ENCODE data around the gene BRD1. TPM values are rescaled to one million over a fixed set of nuclear protein-coding genes. Genes with fewer than 3 reads are reported as not detected.

The BRD1 gene
- total and polyA plus RNA-seq, 7 experiments from 2014 or later: 2.8 to 130 (median 84.5) TPM

DNA sequence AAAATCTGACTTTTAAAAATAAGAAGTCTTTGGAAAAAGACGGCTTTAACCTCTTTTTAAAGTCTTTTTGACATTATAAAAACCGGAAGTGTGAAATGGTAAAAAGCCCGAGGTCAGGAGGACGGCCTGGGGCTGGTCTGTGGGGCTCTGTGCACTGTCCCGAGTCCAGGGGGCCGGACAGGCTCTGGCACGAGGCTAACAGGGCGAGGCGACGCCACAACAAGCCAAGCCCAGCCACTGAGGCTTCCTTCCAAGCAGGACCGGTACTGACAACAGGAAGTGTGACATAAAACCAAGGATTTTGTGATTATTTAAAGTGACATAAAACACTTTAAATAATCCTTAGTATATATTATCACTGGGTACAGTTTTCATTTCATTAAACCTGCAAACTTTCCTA is 39.2 kb downstream of the BRD1 start:
- Histone ChIP-seq H3K9me3 (ENCODE audit: control insufficient read depth in 2 of 3, low read length in 3 of 3) (no peaks in the 10 kb centered on the region), H3K27me3 (ENCODE audit: control insufficient read depth in 2 of 2, insufficient read depth in 2 of 2, low read length in 2 of 2) (no peaks in the 10 kb centered on the region), H3K4me3 (ENCODE audit: low read length) (peak overlapping the region; percentile 12), H3K27ac (ENCODE audit: low read depth, low read length) (peak overlapping the region; percentile 72), H3K4me1 (ENCODE audit: control insufficient read depth in 2 of 2, insufficient read depth in 2 of 2, low read length in 2 of 2) (peaks cover 12 to 22% of the 10 kb centered on the region in 2 donors), H3K36me3 (ENCODE audit: control insufficient read depth in 2 of 3, insufficient read depth in 3 of 3, low read length in 3 of 3) (peaks cover 7 to 72% (median 9%) of the 10 kb centered on the region in 3 experiments)
- intact Hi-C loops (cut with micrococcal nuclease): loop anchor here in 1 of 2 donors (2.0 to 5.0 kb wide), 3 partner anchors 20 to 72 kb away; partner anchors contain the start of gene ZBED4
- CTCF ChIA-PET: interaction anchor here (0.6 to 0.7 kb wide), 2 partner anchors 113 to 257 kb away, joined by 3 read pairs; no protein-coding TSS in a partner anchor
- POLR2A ChIA-PET: interaction anchor here (1.2 to 1.3 kb wide), 3 partner anchors 20 to 66 kb away, joined by 3 to 6 read pairs (median 3); no protein-coding TSS in a partner anchor
- Mint-ChIP-seq H3K9me3 (peaks cover 0 to 4% (median 0%) of the 10 kb centered on the region in 11 donors), H3K36me3 (peaks cover 5 to 47% (median 17%) of the 10 kb centered on the region in 5 donors), H3K4me3 (peak overlapping the region; percentile 70 to 85 (median 78)), H3K4me1 (peaks cover 34 to 74% (median 61%) of the 10 kb centered on the region in 7 donors), H3K27ac (peak overlapping the region; percentile 80 to 95 (median 92)), H3K27me3 (no peaks in the 10 kb centered on the region)
- ATAC-seq (peak; percentile 41), DNase-seq (no peak)

DNA sequence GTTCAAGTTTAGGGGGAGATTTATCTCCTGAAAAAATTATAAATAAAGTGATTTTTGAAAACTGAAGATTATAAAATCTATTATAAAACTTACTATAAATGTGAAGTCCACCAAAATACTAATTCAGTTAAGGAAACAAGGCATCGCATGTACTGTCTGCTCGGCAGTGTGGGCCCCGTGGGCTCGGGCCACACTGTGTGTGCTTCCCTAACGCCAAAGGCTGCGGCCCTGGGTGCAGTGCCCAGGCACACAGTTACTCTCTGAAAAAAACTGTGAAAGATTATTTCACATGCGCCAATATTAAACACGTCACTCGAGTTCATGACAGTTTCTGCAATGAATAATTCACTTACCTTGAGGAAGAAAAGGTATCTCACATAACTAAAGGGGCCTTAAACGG is 39.8 kb downstream of the BRD1 start:
- CTCF ChIA-PET: interaction anchor here (0.6 to 0.7 kb wide), 2 partner anchors 113 to 258 kb away, joined by 3 read pairs; no protein-coding TSS in a partner anchor
- H3K27me3 ChIP-seq (ENCODE audit: control insufficient read depth in 2 of 2, insufficient read depth in 2 of 2, low read length in 2 of 2): no peaks in the 10 kb centered on the region
- H3K36me3 ChIP-seq (ENCODE audit: control insufficient read depth in 2 of 3, insufficient read depth in 3 of 3, low read length in 3 of 3): peaks cover 3 to 72% (median 9%) of the 10 kb centered on the region in 3 experiments
- H3K4me1 ChIP-seq (ENCODE audit: control insufficient read depth in 2 of 2, insufficient read depth in 2 of 2, low read length in 2 of 2): peaks cover 12 to 22% of the 10 kb centered on the region in 2 donors
- Mint-ChIP-seq H3K27me3 (no peaks in the 10 kb centered on the region), H3K4me1 (peaks cover 34 to 70% (median 59%) of the 10 kb centered on the region in 7 donors), H3K9me3 (peaks cover 0 to 2% (median 0%) of the 10 kb centered on the region in 11 donors), H3K27ac (peak overlapping the region; percentile 80 to 95 (median 92)), H3K4me3 (peak overlapping the region; percentile 48 to 83 (median 70)), H3K36me3 (peaks cover 4 to 44% (median 11%) of the 10 kb centered on the region in 5 donors)
- no peak for DNase-seq
- no peak overlapping the region for H3K27ac ChIP-seq (ENCODE audit: low read depth, low read length)
- no peaks in the 10 kb centered on the region for H3K9me3 ChIP-seq (ENCODE audit: control insufficient read depth in 2 of 3, low read length in 3 of 3)
- POLR2A ChIA-PET: no interaction called here
- no peak overlapping the region for H3K4me3 ChIP-seq (ENCODE audit: low read length)
- no peak for ATAC-seq
- intact Hi-C loops (cut with micrococcal nuclease): loop anchor here in 1 of 2 donors (2.0 to 5.0 kb wide), 3 partner anchors 21 to 73 kb away; partner anchors contain the start of gene ZBED4

DNA sequence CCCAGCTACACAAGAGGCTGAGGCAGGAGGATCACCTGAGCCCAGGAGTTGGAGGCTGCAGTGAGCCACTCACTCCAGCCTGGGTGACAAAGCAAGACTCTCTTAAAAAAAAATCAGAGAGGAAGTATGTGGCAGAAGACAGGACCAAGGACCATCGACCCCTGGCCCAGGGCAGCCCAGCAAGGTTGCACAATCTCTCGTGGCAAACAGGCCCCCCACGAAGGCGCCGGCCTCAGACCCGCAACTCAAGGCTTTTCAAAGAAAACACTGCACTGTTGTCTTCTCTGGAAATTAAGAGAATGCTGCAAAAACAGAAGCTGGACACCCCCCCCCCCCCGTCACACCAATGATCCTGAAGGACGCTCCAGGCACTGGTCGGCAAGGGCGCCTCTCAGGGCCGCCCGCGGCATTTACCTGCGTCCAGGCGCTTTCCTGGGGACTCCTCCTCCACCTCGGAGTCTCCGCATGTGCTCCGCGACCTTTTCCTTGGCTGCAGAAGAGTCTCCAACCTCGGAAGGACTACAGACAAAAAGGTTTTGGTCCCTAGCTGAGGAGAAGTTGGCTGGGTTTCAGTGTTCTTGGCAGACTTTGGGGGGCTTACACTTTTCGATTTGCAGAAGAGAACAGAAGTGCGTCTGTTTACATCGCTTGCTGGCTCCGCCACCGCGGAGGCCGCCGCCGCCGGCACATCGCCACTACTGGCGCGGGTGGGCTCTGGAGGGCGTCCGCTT is 40.5 kb downstream of the BRD1 start:
- ATAC-seq: no peak
- peak overlapping the region in 6 of 9 donors; percentile 14 to 95 (median 74) for H3K27ac Mint-ChIP-seq

DNA sequence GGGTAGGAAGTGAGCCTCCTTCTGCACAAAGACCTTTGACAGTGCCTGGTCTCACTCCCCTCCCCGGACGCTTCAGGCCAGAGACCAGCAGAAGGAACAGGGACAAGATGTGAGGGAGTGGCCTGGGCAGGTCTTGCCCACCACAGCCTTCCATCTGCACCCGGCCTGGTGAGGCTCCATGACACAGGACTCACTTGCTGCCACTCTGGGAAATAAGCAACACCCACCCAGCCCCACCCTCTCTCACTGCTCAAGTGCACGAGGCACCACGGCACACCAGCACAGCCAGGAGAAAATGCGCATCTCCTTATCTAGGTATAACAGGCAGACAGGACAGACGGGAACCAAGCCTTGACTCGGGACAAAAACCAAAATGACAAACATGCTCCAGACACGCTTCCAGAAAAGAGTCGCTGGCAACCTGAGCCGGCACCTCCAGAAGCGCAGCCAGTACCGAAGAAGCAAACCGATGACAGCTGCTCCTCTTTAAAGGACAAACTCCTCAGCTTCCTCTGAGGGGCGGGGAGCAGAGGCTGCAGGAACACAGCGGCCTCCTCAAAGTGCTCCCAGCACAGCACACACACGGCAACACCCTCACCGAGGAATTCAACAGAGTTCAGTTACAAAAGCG is 41.7 kb downstream of the BRD1 start:
- Mint-ChIP-seq H3K4me3 (peak overlapping the region in 1 of 10 donors; percentile 18), H3K4me1 (peaks cover 34 to 58% (median 46%) of the 10 kb centered on the region in 7 donors), H3K27ac (peak overlapping the region in 4 of 9 donors; percentile 18 to 79 (median 54)), H3K9me3 (no peaks in the 10 kb centered on the region), H3K27me3 (no peaks in the 10 kb centered on the region), H3K36me3 (peaks cover 4 to 31% (median 7%) of the 10 kb centered on the region in 5 donors)
- peaks cover 3 to 66% (median 9%) of the 10 kb centered on the region in 3 experiments for H3K36me3 ChIP-seq (ENCODE audit: control insufficient read depth in 2 of 3, insufficient read depth in 3 of 3, low read length in 3 of 3)
- ChIA-PET CTCF (no interaction called here), POLR2A (no interaction called here)
- no peaks in the 10 kb centered on the region for H3K27me3 ChIP-seq (ENCODE audit: control insufficient read depth in 2 of 2, insufficient read depth in 2 of 2, low read length in 2 of 2)
- intact Hi-C loops (cut with micrococcal nuclease): loop anchor here in 1 of 2 donors (5.0 kb wide), 1 partner anchor 66 kb away; the partner anchor contains the start of gene ZBED4
- H3K4me3 ChIP-seq (ENCODE audit: low read length): no peak overlapping the region
- H3K4me1 ChIP-seq (ENCODE audit: control insufficient read depth in 2 of 2, insufficient read depth in 2 of 2, low read length in 2 of 2): peaks cover 12 to 25% of the 10 kb centered on the region in 2 donors
- no peak for DNase-seq
- ATAC-seq: no peak
- H3K27ac ChIP-seq (ENCODE audit: low read depth, low read length): no peak overlapping the region
- no peaks in the 10 kb centered on the region for H3K9me3 ChIP-seq (ENCODE audit: control insufficient read depth in 2 of 3, low read length in 3 of 3)

More for the DNA sequence above, 40.5 kb downstream of the BRD1 start:
- peaks cover 34 to 65% (median 53%) of the 10 kb centered on the region in 7 donors for H3K4me1 Mint-ChIP-seq
- POLR2A ChIA-PET: no interaction called here
- Histone ChIP-seq H3K9me3 (ENCODE audit: control insufficient read depth in 2 of 3, low read length in 3 of 3) (no peaks in the 10 kb centered on the region), H3K4me1 (ENCODE audit: control insufficient read depth in 2 of 2, insufficient read depth in 2 of 2, low read length in 2 of 2) (peaks cover 12 to 22% of the 10 kb centered on the region in 2 donors), H3K27me3 (ENCODE audit: control insufficient read depth in 2 of 2, insufficient read depth in 2 of 2, low read length in 2 of 2) (no peaks in the 10 kb centered on the region), H3K4me3 (ENCODE audit: low read length) (no peak overlapping the region), H3K36me3 (ENCODE audit: control insufficient read depth in 2 of 3, insufficient read depth in 3 of 3, low read length in 3 of 3) (peaks cover 3 to 64% (median 9%) of the 10 kb centered on the region in 3 experiments), H3K27ac (ENCODE audit: low read depth, low read length) (no peak overlapping the region)
- H3K27me3 Mint-ChIP-seq: no peaks in the 10 kb centered on the region
- H3K4me3 Mint-ChIP-seq: peak overlapping the region in 2 of 10 donors; percentile 77 to 83
- intact Hi-C loops (cut with micrococcal nuclease): loop anchor here in 1 of 2 donors (5.0 kb wide), 1 partner anchor 65 kb away; the partner anchor contains the start of gene ZBED4
- DNase-seq: no peak
- H3K36me3 Mint-ChIP-seq: peaks cover 4 to 37% (median 7%) of the 10 kb centered on the region in 5 donors
- H3K9me3 Mint-ChIP-seq: peaks cover 0 to 2% (median 0%) of the 10 kb centered on the region in 11 donors
- CTCF ChIA-PET: no interaction called here

DNA sequence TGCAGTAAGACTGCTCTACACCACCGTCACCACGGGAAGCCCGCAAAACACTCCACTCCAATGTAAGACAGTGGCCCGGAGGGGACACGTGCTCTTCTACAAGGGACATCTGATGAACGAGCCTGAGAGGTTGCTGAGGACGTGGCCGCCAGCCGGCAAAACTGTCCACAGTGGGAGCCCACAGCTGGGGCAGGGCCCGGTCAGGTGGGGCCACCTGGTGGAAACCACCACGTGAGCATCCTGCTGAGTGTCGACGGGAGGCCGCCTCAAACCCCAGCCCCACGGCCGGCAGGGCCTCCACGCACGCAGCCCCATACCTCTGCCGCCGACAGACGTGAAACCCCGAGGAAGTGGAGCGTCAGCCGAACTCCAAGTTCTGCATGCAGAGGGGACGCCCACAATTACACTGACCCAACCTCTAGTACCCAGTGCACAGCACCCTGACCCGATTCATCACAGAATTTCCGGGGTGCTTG is 42.6 kb downstream of the BRD1 start:
- intact Hi-C loops (cut with micrococcal nuclease): loop anchor here in 1 of 2 donors (5.0 kb wide), 1 partner anchor 67 kb away; the partner anchor contains the start of gene ZBED4

DNA sequence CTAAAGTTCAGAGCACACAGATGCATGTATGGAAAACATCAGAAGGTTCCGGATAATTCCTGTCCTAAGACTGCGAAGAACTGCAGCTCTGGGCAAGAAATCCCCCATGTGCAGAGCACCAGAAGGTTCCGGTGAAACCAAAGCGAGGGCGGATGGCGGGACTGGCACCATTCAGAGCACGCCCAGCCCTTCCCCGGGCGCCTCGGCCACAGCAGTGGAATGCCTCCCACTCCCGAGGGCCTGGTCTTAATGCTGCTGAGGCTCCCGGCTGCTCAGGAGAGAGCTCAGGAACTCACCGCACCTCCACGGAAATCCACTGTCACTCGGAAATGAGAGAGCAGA is 43.1 kb downstream of the BRD1 start:
- no peak overlapping the region for H3K4me3 Mint-ChIP-seq
- Histone ChIP-seq H3K4me1 (ENCODE audit: control insufficient read depth in 2 of 2, insufficient read depth in 2 of 2, low read length in 2 of 2) (peaks cover 12 to 19% of the 10 kb centered on the region in 2 donors), H3K36me3 (ENCODE audit: control insufficient read depth in 2 of 3, insufficient read depth in 3 of 3, low read length in 3 of 3) (peaks cover 3 to 68% (median 9%) of the 10 kb centered on the region in 3 experiments), H3K27me3 (ENCODE audit: control insufficient read depth in 2 of 2, insufficient read depth in 2 of 2, low read length in 2 of 2) (no peaks in the 10 kb centered on the region), H3K9me3 (ENCODE audit: control insufficient read depth in 2 of 3, low read length in 3 of 3) (no peaks in the 10 kb centered on the region), H3K27ac (ENCODE audit: low read depth, low read length) (no peak overlapping the region), H3K4me3 (ENCODE audit: low read length) (no peak overlapping the region)
- H3K27ac Mint-ChIP-seq: no peak overlapping the region
- ATAC-seq: no peak
- DNase-seq: no peak
- ChIA-PET POLR2A (no interaction called here), CTCF (no interaction called here)
- H3K9me3 Mint-ChIP-seq: no peaks in the 10 kb centered on the region
- H3K36me3 Mint-ChIP-seq: peaks cover 0 to 27% (median 7%) of the 10 kb centered on the region in 5 donors
- H3K27me3 Mint-ChIP-seq: no peaks in the 10 kb centered on the region
- peaks cover 22 to 45% (median 33%) of the 10 kb centered on the region in 7 donors for H3K4me1 Mint-ChIP-seq
- intact Hi-C loops (cut with micrococcal nuclease): no loop called here

More for the DNA sequence above, 42.6 kb downstream of the BRD1 start:
- no peak for DNase-seq
- Mint-ChIP-seq H3K36me3 (peaks cover 0 to 27% (median 7%) of the 10 kb centered on the region in 5 donors), H3K4me1 (peaks cover 27 to 50% (median 38%) of the 10 kb centered on the region in 7 donors), H3K27ac (no peak overlapping the region), H3K4me3 (no peak overlapping the region), H3K9me3 (no peaks in the 10 kb centered on the region), H3K27me3 (no peaks in the 10 kb centered on the region)
- Histone ChIP-seq H3K27me3 (ENCODE audit: control insufficient read depth in 2 of 2, insufficient read depth in 2 of 2, low read length in 2 of 2) (no peaks in the 10 kb centered on the region), H3K27ac (ENCODE audit: low read depth, low read length) (no peak overlapping the region), H3K36me3 (ENCODE audit: control insufficient read depth in 2 of 3, insufficient read depth in 3 of 3, low read length in 3 of 3) (peaks cover 3 to 65% (median 9%) of the 10 kb centered on the region in 3 experiments), H3K4me1 (ENCODE audit: control insufficient read depth in 2 of 2, insufficient read depth in 2 of 2, low read length in 2 of 2) (peaks cover 12 to 24% of the 10 kb centered on the region in 2 donors), H3K4me3 (ENCODE audit: low read length) (no peak overlapping the region), H3K9me3 (ENCODE audit: control insufficient read depth in 2 of 3, low read length in 3 of 3) (no peaks in the 10 kb centered on the region)
- no peak for ATAC-seq
- ChIA-PET POLR2A (no interaction called here), CTCF (no interaction called here)
